ENCODE data around the gene PTGER2.

The PTGER2 gene

GRCh38 chr14:52332269-52332668 is 18.2 kb downstream of the PTGER2 start:
- H3K36me3 ChIP-seq (ENCODE audit: insufficient read depth, low read length) = peaks cover 35% of the 10 kb centered on the region
- H3K4me2 ChIP-seq (ENCODE audit: insufficient read depth, low read length) = no peak overlapping the region
- no peak for TF ChIP-seq CTCF (IDR thresholded peaks at IDR 0.05; ENCODE audit: borderline replicate concordance, extremely low read depth, low read length, poor library complexity, severe bottlenecking)
- TF ChIP-seq EZH2 (IDR thresholded peaks at IDR 0.05; ENCODE audit: borderline replicate concordance, low read depth, low read length, severe bottlenecking) = no peak
- H3K79me2 ChIP-seq (ENCODE audit: insufficient read depth, low read length) = 0 out of 2 replicates have a peak, but pooled peaks cover 2% of the 10 kb centered on the region
- no peak overlapping the region for H3K27ac ChIP-seq (ENCODE audit: low read length)
- H4K20me1 ChIP-seq (ENCODE audit: insufficient read depth, low read length) = no peaks in the 10 kb centered on the region
- no peaks in the 10 kb centered on the region for H3K27me3 ChIP-seq (ENCODE audit: insufficient read depth, low read length, poor library complexity)
- no peak for DNase-seq
- peaks cover 15% of the 10 kb centered on the region for H3K4me1 ChIP-seq (ENCODE audit: insufficient read depth, low read length)
- no peak overlapping the region for H2AFZ ChIP-seq (ENCODE audit: low read depth, low read length)
- H3K9ac ChIP-seq (ENCODE audit: low read depth, low read length) = no peak overlapping the region
- no peaks in the 10 kb centered on the region for H3K9me3 ChIP-seq (ENCODE audit: insufficient read depth, low read length, severe bottlenecking)
- H3K4me3 ChIP-seq (ENCODE audit: low read depth in 1 of 2, low read length in 2 of 2) = no peak overlapping the region
- ATAC-seq (ENCODE audit: insufficient read depth, low read depth) = no peak

GRCh38 chr14:52333108-52333507 is 19.0 kb downstream of the PTGER2 start:
- no peaks in the 10 kb centered on the region for H3K27me3 ChIP-seq (ENCODE audit: insufficient read depth, low read length, poor library complexity)
- no peak for ATAC-seq (ENCODE audit: insufficient read depth, low read depth)
- TF ChIP-seq CTCF (IDR thresholded peaks at IDR 0.05; ENCODE audit: borderline replicate concordance, extremely low read depth, low read length, poor library complexity, severe bottlenecking) (no peak), EZH2 (IDR thresholded peaks at IDR 0.05; ENCODE audit: borderline replicate concordance, low read depth, low read length, severe bottlenecking) (no peak)
- peaks cover 26% of the 10 kb centered on the region for H3K36me3 ChIP-seq (ENCODE audit: insufficient read depth, low read length)
- no peak overlapping the region for H3K9ac ChIP-seq (ENCODE audit: low read depth, low read length)
- H3K4me2 ChIP-seq (ENCODE audit: insufficient read depth, low read length) = no peak overlapping the region
- no peak for DNase-seq
- no peaks in the 10 kb centered on the region for H3K9me3 ChIP-seq (ENCODE audit: insufficient read depth, low read length, severe bottlenecking)
- H3K4me1 ChIP-seq (ENCODE audit: insufficient read depth, low read length) = peaks cover 13% of the 10 kb centered on the region
- no peak overlapping the region for H2AFZ ChIP-seq (ENCODE audit: low read depth, low read length)
- no peaks in the 10 kb centered on the region for H4K20me1 ChIP-seq (ENCODE audit: insufficient read depth, low read length)
- H3K27ac ChIP-seq (ENCODE audit: low read length) = peak overlapping the region; percentile 25; the same call in 1 of the 2 replicates
- H3K4me3 ChIP-seq (ENCODE audit: low read depth in 1 of 2, low read length in 2 of 2) = no peak overlapping the region
- H3K79me2 ChIP-seq (ENCODE audit: insufficient read depth, low read length) = 0 out of 2 replicates have a peak, but pooled peaks cover 1% of the 10 kb centered on the region

- 0 out of 3 replicates have a peak, but pooled peaks have one; percentile 39 for ATAC-seq (ENCODE audit: insufficient read depth, low read depth)
Observed at GRCh38 chr14:52333823-52334657, 19.9 kb downstream of the PTGER2 start.

More at GRCh38 chr14:52333823-52334657, 19.9 kb downstream of the PTGER2 start:
- no peak for DNase-seq
- Histone ChIP-seq H3K36me3 (ENCODE audit: insufficient read depth, low read length) (peaks cover 20% of the 10 kb centered on the region), H3K9me3 (ENCODE audit: insufficient read depth, low read length, severe bottlenecking) (no peaks in the 10 kb centered on the region), H3K27me3 (ENCODE audit: insufficient read depth, low read length, poor library complexity) (no peaks in the 10 kb centered on the region), H3K4me2 (ENCODE audit: insufficient read depth, low read length) (no peak overlapping the region), H3K9ac (ENCODE audit: low read depth, low read length) (no peak overlapping the region), H4K20me1 (ENCODE audit: insufficient read depth, low read length) (no peaks in the 10 kb centered on the region), H3K79me2 (ENCODE audit: insufficient read depth, low read length) (no peaks in the 10 kb centered on the region), H2AFZ (ENCODE audit: low read depth, low read length) (no peak overlapping the region), H3K27ac (ENCODE audit: low read length) (peak overlapping the region; percentile 25), H3K4me3 (ENCODE audit: low read depth in 1 of 2, low read length in 2 of 2) (no peak overlapping the region), H3K4me1 (ENCODE audit: insufficient read depth, low read length) (peaks cover 13% of the 10 kb centered on the region)
- TF ChIP-seq CTCF (IDR thresholded peaks at IDR 0.05; ENCODE audit: borderline replicate concordance, extremely low read depth, low read length, poor library complexity, severe bottlenecking) (no peak), EZH2 (IDR thresholded peaks at IDR 0.05; ENCODE audit: borderline replicate concordance, low read depth, low read length, severe bottlenecking) (no peak)
